Muscle of leg (tissue), 11 donors: Measurements from ENCODE around the gene FBXL22. TPM values are rescaled to one million over a fixed set of nuclear protein-coding genes. Genes with fewer than 3 reads are reported as not detected.
A peak's percentile ranks its signal among the peaks of the same experiment; 100 is the strongest.

Source experiments
- DNase-seq: peaks from one replicate; pipeline ENCODE4 v3.0.0; 2013
- H3K27ac ChIP-seq: one replicate; pipeline ENCODE4 v1.5.1; 2013; ENCODE audit warnings: mild to moderate bottlenecking, low read length, control low read depth
- H3K27me3 ChIP-seq: one replicate; pipeline ENCODE4 v1.6.1; 2013; ENCODE audit warnings: low read length; ENCODE audit not compliant: control insufficient read depth, insufficient read depth
- H3K36me3 ChIP-seq: one replicate; pipeline ENCODE4 v1.6.1; 2013; ENCODE audit warnings: low read length; ENCODE audit not compliant: control insufficient read depth, insufficient read depth
- H3K4me1 ChIP-seq: one replicate; pipeline ENCODE4 v1.6.1; 2013; ENCODE audit warnings: low read length; ENCODE audit not compliant: control insufficient read depth, insufficient read depth
- H3K4me3 ChIP-seq: one replicate; pipeline ENCODE4 v1.5.1; 2013; ENCODE audit warnings: low read length, control low read depth
- H3K9me3 ChIP-seq: replicated peaks from 2 replicates; pipeline ENCODE4 v1.6.1; 2013; ENCODE audit warnings: low read depth, low read length; ENCODE audit not compliant: control insufficient read depth
- WGBS: methylation state at CpG from one replicate; pipeline ENCODE4 v1.1.5; 2013; ENCODE audit warnings: missing lambda C conversion rate; ENCODE audit not compliant: insufficient coverage; 5-methylcytosine and 5-hydroxymethylcytosine counted together
- polyA plus RNA-seq, 8 donors: library from polyadenylated mRNA; unstranded; fragments of 120-200 nt; gene quantifications; one replicate each; pipeline versions ENCODE4 v1.2.1 to v1.2.3, GENCODE V29; 2013; ENCODE audit warnings: inconsistent platforms in 1 of 8, low replicate concordance in 1 of 8; ENCODE audit not compliant: insufficient read length in 8 of 8, insufficient read depth in 1 of 8
- total RNA-seq: library from RNA; stranded (reverse); fragments of 120-200 nt; gene quantifications from one replicate; pipeline ENCODE4 v1.2.4, GENCODE V29; 2013

The FBXL22 gene
- total and polyA plus RNA-seq, 9 donors, result 16.0 to 45.2 (median 31.5) TPM

GRCh38 chr15:63587527-63587926, 9.7 kb upstream of the FBXL22 start:
- DNase-seq, result no peak
- H3K9me3 ChIP-seq, result peaks cover 3% of the 10 kb centered on the region
- peaks cover 2% of the 10 kb centered on the region for H3K4me1 ChIP-seq
- peaks cover 46% of the 10 kb centered on the region for H3K36me3 ChIP-seq
- H3K27me3 ChIP-seq, result no peaks in the 10 kb centered on the region
- no peak overlapping the region for H3K4me3 ChIP-seq
- H3K27ac ChIP-seq, result no peak overlapping the region
- no CpG with 5 or more reads among the region's 2 CpGs for WGBS

DNA sequence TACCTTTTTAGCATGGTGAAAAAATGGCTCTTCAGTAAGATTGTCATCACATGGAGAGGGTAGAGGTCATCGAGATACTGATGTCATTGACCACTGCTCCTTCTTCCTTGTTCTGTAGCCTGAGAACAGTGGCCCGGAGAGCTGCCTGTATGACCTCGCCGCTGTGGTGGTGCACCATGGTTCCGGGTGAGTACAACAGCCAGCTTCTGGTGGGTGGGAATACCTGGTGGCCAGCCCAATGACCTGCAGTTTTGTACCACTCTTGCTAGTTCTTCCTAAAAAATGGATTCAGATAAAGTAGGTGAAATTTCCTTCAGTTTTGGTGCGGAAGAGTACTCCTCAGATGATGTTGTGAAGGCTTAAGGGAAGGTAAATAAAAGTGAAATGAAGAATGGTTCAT, 8.4 kb upstream of the FBXL22 start:
- Histone ChIP-seq H3K9me3 (peaks cover 3% of the 10 kb centered on the region), H3K27me3 (no peaks in the 10 kb centered on the region), H3K4me3 (no peak overlapping the region), H3K27ac (no peak overlapping the region), H3K36me3 (peaks cover 49% of the 10 kb centered on the region), H3K4me1 (peaks cover 5% of the 10 kb centered on the region)
- 100% methylated on average over 2 of the region's 6 CpGs for WGBS
- DNase-seq, result no peak

GRCh38 chr15:63593705-63594671, 3.2 kb upstream of the FBXL22 start:
- peaks cover 51% of the 10 kb centered on the region for H3K4me1 ChIP-seq
- peaks cover 37% of the 10 kb centered on the region for H3K36me3 ChIP-seq
- no peak overlapping the region for H3K4me3 ChIP-seq
- H3K27ac ChIP-seq, result no peak overlapping the region
- H3K9me3 ChIP-seq, result no peaks in the 10 kb centered on the region
- 93% methylated on average over 3 of the region's 9 CpGs for WGBS
- H3K27me3 ChIP-seq, result no peaks in the 10 kb centered on the region
- DNase-seq, result no peak

GRCh38 chr15:63595065-63595464, 2.1 kb upstream of the FBXL22 start:
- DNase-seq, result peak; percentile 72
- WGBS, result 49% methylated on average over 3 of the region's 3 CpGs
- Histone ChIP-seq H3K4me1 (peaks cover 61% of the 10 kb centered on the region), H3K9me3 (no peaks in the 10 kb centered on the region), H3K27ac (peak overlapping the region; percentile 92), H3K4me3 (no peak overlapping the region), H3K27me3 (no peaks in the 10 kb centered on the region), H3K36me3 (peaks cover 32% of the 10 kb centered on the region)

GRCh38 chr15:63595688-63596087, 1.5 kb upstream of the FBXL22 start:
- Histone ChIP-seq H3K4me1 (peaks cover 65% of the 10 kb centered on the region), H3K9me3 (no peaks in the 10 kb centered on the region), H3K36me3 (peaks cover 29% of the 10 kb centered on the region), H3K27ac (peak overlapping the region; percentile 92), H3K27me3 (no peaks in the 10 kb centered on the region), H3K4me3 (no peak overlapping the region)
- WGBS, result no CpG with 5 or more reads among the region's 1 CpG
- no peak for DNase-seq

GRCh38 chr15:63596676-63597037, 530 bp upstream of the FBXL22 start:
- H3K4me3 ChIP-seq, result peak overlapping the region; percentile 55
- H3K27me3 ChIP-seq, result no peaks in the 10 kb centered on the region
- WGBS, result no CpG with 5 or more reads among the region's 2 CpGs
- no peaks in the 10 kb centered on the region for H3K9me3 ChIP-seq
- H3K27ac ChIP-seq, result peak overlapping the region; percentile 92
- DNase-seq, result no peak
- H3K4me1 ChIP-seq, result peaks cover 66% of the 10 kb centered on the region
- peaks cover 21% of the 10 kb centered on the region for H3K36me3 ChIP-seq

- Histone ChIP-seq H3K4me1 (peaks cover 69% of the 10 kb centered on the region), H3K4me3 (peak overlapping the region; percentile 55)
- DNase-seq, result peak; percentile 41
Measured at GRCh38 chr15:63597821-63598220, 634 bp downstream of the FBXL22 start.

GRCh38 chr15:63598473-63599400, 1.6 kb downstream of the FBXL22 start:
- Histone ChIP-seq H3K4me3 (peak overlapping the region; percentile 55), H3K27ac (peak overlapping the region; percentile 92), H3K4me1 (peaks cover 67% of the 10 kb centered on the region), H3K36me3 (peaks cover 6% of the 10 kb centered on the region), H3K9me3 (no peaks in the 10 kb centered on the region), H3K27me3 (no peaks in the 10 kb centered on the region)
- DNase-seq, result peak; percentile 76
- WGBS, result 78% methylated on average over 6 of the region's 12 CpGs

More at GRCh38 chr15:63597821-63598220, 634 bp downstream of the FBXL22 start:
- no peaks in the 10 kb centered on the region for H3K27me3 ChIP-seq
- H3K36me3 ChIP-seq, result peaks cover 12% of the 10 kb centered on the region
- 50% methylated on average over 2 of the region's 6 CpGs for WGBS
- H3K27ac ChIP-seq, result peak overlapping the region; percentile 92
- H3K9me3 ChIP-seq, result no peaks in the 10 kb centered on the region

DNA sequence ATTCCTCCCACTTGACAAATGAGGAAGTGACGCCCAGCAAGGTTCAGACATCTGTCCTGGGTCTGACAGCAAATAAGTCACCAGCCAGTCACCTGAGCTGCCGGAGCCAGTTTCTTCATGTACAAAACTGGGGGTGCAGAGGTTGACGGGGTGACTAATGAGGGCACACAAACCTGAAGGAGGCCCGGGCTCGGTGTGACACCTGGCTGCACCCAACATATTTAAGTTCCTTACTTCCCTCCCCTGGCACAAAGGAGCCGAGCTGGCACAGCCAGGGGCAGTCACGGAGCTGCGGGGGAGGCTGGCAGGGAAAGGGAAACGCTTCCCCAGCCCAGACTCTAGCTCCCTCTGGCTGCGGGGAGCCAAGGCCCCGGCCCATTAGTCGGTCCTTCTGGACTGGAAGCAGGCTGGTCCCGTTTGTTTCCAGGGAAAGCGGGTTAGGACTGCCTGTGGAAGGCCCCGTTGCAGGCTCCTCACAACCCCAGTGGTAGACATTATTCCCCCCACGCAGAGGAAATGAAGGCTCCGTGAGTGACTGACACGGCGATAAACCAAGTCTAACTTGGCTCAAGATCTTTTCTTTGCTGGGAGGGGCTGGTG, 2.3 kb downstream of the FBXL22 start:
- Histone ChIP-seq H3K27ac (peak overlapping the region; percentile 92), H3K27me3 (no peaks in the 10 kb centered on the region), H3K4me3 (peak overlapping the region; percentile 55), H3K4me1 (peaks cover 62% of the 10 kb centered on the region), H3K36me3 (peaks cover 4% of the 10 kb centered on the region), H3K9me3 (no peaks in the 10 kb centered on the region)
- peak; percentile 48 for DNase-seq
- WGBS, result 56% methylated on average over 10 of the region's 19 CpGs
